Measurements from ENCODE around the gene SERTAD2.

The SERTAD2 gene

GRCh38 chr2:64681479-64681967 is 27.8 kb upstream of the SERTAD2 start:
- no peak overlapping the region for H3K27ac ChIP-seq
- TF ChIP-seq, protein P1, sequence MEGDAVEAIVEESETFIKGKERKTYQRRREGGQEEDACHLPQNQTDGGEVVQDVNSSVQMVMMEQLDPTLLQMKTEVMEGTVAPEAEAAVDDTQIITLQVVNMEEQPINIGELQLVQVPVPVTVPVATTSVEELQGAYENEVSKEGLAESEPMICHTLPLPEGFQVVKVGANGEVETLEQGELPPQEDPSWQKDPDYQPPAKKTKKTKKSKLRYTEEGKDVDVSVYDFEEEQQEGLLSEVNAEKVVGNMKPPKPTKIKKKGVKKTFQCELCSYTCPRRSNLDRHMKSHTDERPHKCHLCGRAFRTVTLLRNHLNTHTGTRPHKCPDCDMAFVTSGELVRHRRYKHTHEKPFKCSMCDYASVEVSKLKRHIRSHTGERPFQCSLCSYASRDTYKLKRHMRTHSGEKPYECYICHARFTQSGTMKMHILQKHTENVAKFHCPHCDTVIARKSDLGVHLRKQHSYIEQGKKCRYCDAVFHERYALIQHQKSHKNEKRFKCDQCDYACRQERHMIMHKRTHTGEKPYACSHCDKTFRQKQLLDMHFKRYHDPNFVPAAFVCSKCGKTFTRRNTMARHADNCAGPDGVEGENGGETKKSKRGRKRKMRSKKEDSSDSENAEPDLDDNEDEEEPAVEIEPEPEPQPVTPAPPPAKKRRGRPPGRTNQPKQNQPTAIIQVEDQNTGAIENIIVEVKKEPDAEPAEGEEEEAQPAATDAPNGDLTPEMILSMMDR (IDR thresholded peaks at IDR 0.05): no peak
- no peak for TF ChIP-seq ZFX (IDR thresholded peaks at IDR 0.05; ENCODE audit: borderline replicate concordance)

DNA sequence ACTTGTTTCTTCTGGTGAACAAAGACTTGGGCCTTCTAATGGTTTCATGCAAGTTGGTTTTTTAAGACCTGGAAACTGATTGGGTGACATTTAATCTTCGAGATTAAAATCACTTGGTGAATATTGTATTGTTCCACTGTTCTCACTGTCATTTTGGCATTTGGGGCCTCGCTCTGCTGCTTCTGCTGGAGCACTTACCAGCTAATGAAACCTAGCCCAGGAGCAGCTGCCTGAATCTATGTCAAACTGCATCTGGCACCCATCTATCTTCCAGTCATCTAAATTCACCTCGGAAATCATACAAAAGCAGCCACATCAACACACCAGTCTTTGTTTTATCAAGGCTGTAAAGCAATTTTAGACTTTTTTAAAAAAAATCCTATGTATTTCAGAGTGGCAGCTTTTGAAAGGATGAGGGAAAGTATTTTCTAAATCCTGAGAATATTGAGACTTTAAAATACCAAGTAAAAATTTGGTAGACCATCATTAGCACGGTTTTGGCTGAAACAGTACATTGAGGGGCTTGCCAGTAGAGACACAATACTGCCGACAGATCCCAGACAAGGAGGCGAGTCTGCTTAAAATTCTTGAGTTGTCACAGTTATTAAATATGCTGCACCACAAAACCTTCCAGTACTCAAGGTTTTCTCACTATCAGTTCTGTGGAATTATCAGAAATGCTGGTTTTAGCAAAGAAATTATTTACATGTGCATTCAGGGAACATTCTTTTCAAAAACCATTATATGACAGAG is 26.1 kb upstream of the SERTAD2 start:
- TF ChIP-seq, protein P1 (IDR thresholded peaks at IDR 0.05): no peak
- TF ChIP-seq ZFX (IDR thresholded peaks at IDR 0.05; ENCODE audit: borderline replicate concordance): no peak
- H3K27ac ChIP-seq: no peak overlapping the region

DNA sequence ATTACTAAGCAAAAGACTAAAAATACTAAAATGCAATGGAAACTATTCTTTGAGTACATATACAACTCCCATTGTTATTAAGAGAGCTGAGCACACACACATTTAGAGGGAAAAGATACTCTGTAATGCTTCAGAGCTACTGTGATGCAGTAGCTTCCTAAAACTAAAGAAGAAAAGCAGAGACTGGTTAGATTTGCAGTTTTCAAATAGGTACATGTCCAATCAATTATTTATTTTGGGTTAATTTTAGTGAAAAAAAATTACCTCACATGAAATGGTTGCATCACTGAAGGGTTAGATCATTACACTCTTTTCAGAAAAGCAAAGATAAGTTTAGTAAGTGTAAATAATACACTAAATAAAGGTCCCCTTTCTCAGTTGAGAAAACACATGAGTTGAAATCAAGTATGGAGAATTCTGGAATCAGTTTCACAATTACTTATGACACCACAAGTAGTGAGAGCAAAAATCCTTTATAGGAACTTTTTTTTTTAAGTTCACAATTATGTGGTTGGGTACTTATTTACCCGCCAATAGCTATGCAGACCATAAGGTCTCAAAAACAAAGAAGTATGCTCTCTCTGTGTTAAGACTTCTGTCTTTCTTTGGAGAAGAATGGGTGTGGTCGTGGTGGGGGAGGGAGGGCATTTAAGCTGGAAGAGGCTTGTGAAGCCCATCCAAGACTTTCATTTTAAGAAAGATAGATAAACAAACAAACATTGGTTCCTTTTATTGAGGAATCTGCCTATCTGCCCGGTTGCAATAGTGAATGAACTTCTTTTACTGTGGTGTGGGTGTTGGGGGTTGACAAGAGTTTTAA is 25.3 kb upstream of the SERTAD2 start:
- no peak overlapping the region for H3K27ac ChIP-seq
- no peak for TF ChIP-seq ZFX (IDR thresholded peaks at IDR 0.05; ENCODE audit: borderline replicate concordance)
- TF ChIP-seq, protein P1 (IDR thresholded peaks at IDR 0.05): no peak

DNA sequence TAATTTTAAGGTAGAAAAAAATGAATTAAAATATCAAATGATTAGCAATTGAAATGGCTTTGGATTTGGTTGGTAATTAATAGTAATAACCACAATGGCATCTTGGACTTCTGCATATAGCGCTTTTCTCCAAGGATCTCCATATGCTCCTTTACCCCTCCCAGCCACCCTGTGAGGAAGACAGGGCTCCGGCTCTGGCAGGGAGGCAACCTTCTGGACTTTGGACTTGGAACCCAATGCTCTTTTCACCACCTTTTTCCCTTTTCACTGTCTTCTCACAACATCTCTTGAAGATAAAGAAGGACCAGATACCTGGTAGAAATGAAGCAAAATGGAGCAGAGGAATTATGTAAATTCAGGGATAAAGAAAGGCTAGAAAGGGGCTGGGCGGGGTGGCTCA is 23.8 kb upstream of the SERTAD2 start:
- TF ChIP-seq, protein P1 (IDR thresholded peaks at IDR 0.05): no peak
- no peak for TF ChIP-seq ZFX (IDR thresholded peaks at IDR 0.05; ENCODE audit: borderline replicate concordance)
- H3K27ac ChIP-seq: no peak overlapping the region

- no peak overlapping the region for H3K27ac ChIP-seq
- TF ChIP-seq ZFX (IDR thresholded peaks at IDR 0.05; ENCODE audit: borderline replicate concordance): no peak
- TF ChIP-seq, protein P1 (IDR thresholded peaks at IDR 0.05): no peak
Measured at GRCh38 chr2:64675860-64676259, 22.1 kb upstream of the SERTAD2 start.

DNA sequence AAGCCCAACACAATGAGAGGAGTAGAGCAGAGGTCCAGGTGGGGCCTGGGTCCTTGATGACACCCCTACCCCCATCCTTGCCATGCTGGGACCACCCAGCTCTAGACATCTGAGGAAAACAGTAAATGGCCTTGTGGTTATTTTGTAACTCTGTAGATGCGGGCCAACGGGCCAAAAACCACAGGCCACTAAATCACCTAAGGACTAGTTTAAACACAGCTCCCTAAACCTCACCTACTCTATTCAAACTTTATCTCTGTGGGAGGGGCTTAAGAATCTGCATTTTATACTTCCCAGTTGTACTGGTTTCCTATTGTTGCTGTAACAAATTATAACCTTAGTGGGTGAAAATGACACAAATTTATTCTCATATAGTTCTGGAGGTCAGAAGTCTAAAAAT is 19.0 kb upstream of the SERTAD2 start:
- TF ChIP-seq, protein P1 (IDR thresholded peaks at IDR 0.05): no peak
- TF ChIP-seq ZFX (IDR thresholded peaks at IDR 0.05; ENCODE audit: borderline replicate concordance): no peak
- no peak overlapping the region for H3K27ac ChIP-seq

GRCh38 chr2:64670047-64670446 is 16.3 kb upstream of the SERTAD2 start:
- TF ChIP-seq ZFX (IDR thresholded peaks at IDR 0.05; ENCODE audit: borderline replicate concordance): no peak
- TF ChIP-seq, protein P1 (IDR thresholded peaks at IDR 0.05): no peak
- no peak overlapping the region for H3K27ac ChIP-seq

Measured in 22Rv1 (cell line).